Activated CD8-positive, alpha-beta T cell treated with anti-CD3 and anti-CD28 coated beads for 36 hours (primary cell): ENCODE results near the gene NKIRAS2. TPM values are rescaled to one million over a fixed set of nuclear protein-coding genes. Genes with fewer than 3 reads are reported as not detected.
A peak's percentile ranks its signal among the peaks of the same experiment; 100 is the strongest.

Experiments
- ATAC-seq: fragments of 200-7000 bp; cut with Tn5 transposase; one replicate; pipeline ENCODE4 v1.10.0; 2021; ENCODE audit warnings: mild to moderate bottlenecking, moderate library complexity
- CTCF ChIA-PET: fragments of 350-600 bp; sonication (Branson Sonifier 250); formaldehyde crosslinking; loops from one replicate; lab custom pipeline; 2021; ENCODE audit warnings: antibody characterized with exemption; lab: Charles Lee
- POLR2A ChIA-PET: fragments of 350-600 bp; sonication (Branson Sonifier 250); formaldehyde crosslinking; loops from one replicate; lab custom pipeline; 2021; ENCODE audit warnings: antibody characterized with exemption; lab: Charles Lee
- DNase-seq: peaks from one replicate; pipeline ENCODE4 v3.0.0-alpha.2; 2020
- H3K27ac Mint-ChIP-seq: one replicate; pipeline ENCODE4 v1.8.0; 2021; ENCODE audit warnings: mild to moderate bottlenecking, mixed read lengths
- H3K27me3 Mint-ChIP-seq: one replicate; pipeline ENCODE4 v1.8.0; 2021; ENCODE audit warnings: mixed read lengths
- H3K36me3 Mint-ChIP-seq: one replicate; pipeline ENCODE4 v1.8.0; 2021; ENCODE audit warnings: low read depth, mixed read lengths
- H3K4me1 Mint-ChIP-seq: one replicate; pipeline ENCODE4 v1.8.0; 2021; ENCODE audit warnings: low read depth, mixed read lengths
- H3K4me3 Mint-ChIP-seq: one replicate; pipeline ENCODE4 v1.8.0; 2021; ENCODE audit warnings: mild to moderate bottlenecking, moderate library complexity, mixed read lengths
- H3K9me3 Mint-ChIP-seq: one replicate; pipeline ENCODE4 v1.8.0; 2021; ENCODE audit warnings: mixed read lengths
- intact Hi-C: fragments of 100-400 bp; cut with micrococcal nuclease; formaldehyde crosslinking; loops from one replicate; pipeline ENCODE4 v1.10.0; 2022
- total RNA-seq, 2 experiments: library from RNA; stranded (reverse); gene quantifications; one replicate each; pipeline ENCODE4 v1.2.3, GENCODE V29; 2021
- TF ChIP-seq, protein P1 (sequence below): fragments of 200-600 bp; IDR thresholded peaks from one replicate; pipeline ENCODE4 v1.8.0; 2022; ENCODE audit warnings: antibody characterized with exemption, mild to moderate bottlenecking

NKIRAS2 gene
- total RNA-seq, 2 experiments from 2014 or later, result 13.8 to 15.0 TPM

DNA sequence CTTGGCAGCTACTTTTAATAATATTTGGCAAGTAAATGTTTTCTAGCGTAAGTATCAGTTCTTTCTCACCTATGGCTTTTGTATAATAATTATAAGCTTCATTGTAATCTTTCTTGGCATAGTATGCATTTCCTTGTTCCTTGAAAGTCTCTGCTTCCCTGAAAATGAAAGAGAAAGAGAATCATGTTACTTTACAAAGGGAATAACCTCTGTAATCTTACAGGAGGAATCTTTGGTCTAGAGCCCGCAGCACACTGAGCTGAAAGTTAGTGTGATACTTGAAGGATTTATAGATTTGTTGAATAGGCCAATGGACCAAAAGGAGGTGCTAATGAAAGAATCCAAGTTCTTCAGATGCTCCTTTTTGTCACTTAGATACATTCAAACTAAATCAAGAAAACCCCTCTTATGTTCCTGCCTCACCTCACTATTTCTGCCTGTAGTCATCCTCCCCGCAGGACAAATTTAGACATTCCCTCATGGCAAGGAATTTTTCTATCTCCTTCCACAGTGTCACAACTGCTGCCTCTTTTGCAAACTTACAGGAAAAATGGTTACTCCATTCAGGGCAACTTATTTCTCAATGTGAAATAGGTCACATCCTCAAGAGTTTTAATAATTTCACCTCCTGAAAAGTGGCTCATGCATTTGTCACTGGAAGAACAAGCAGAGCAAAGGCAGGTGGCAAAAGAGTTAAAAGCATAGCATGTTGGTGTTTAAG is 19.3 kb upstream of the NKIRAS2 start:
- DNase-seq (no peak), ATAC-seq (no peak)
- H3K4me1 Mint-ChIP-seq, result peaks cover 38% of the 10 kb centered on the region
- peak overlapping the region; percentile 4 for H3K27ac Mint-ChIP-seq
- CTCF ChIA-PET, result interaction anchor here (1.2 kb wide), 1 partner anchor 38 kb away, joined by 4 read pairs; no protein-coding TSS in a partner anchor
- POLR2A ChIA-PET, result no interaction called here
- intact Hi-C loops, result no loop called here
- H3K36me3 Mint-ChIP-seq, result peaks cover 29% of the 10 kb centered on the region
- H3K4me3 Mint-ChIP-seq, result no peak overlapping the region
- no peaks in the 10 kb centered on the region for H3K9me3 Mint-ChIP-seq
- H3K27me3 Mint-ChIP-seq, result no peaks in the 10 kb centered on the region
- TF ChIP-seq, protein P1, sequence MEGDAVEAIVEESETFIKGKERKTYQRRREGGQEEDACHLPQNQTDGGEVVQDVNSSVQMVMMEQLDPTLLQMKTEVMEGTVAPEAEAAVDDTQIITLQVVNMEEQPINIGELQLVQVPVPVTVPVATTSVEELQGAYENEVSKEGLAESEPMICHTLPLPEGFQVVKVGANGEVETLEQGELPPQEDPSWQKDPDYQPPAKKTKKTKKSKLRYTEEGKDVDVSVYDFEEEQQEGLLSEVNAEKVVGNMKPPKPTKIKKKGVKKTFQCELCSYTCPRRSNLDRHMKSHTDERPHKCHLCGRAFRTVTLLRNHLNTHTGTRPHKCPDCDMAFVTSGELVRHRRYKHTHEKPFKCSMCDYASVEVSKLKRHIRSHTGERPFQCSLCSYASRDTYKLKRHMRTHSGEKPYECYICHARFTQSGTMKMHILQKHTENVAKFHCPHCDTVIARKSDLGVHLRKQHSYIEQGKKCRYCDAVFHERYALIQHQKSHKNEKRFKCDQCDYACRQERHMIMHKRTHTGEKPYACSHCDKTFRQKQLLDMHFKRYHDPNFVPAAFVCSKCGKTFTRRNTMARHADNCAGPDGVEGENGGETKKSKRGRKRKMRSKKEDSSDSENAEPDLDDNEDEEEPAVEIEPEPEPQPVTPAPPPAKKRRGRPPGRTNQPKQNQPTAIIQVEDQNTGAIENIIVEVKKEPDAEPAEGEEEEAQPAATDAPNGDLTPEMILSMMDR, result no peak

DNA sequence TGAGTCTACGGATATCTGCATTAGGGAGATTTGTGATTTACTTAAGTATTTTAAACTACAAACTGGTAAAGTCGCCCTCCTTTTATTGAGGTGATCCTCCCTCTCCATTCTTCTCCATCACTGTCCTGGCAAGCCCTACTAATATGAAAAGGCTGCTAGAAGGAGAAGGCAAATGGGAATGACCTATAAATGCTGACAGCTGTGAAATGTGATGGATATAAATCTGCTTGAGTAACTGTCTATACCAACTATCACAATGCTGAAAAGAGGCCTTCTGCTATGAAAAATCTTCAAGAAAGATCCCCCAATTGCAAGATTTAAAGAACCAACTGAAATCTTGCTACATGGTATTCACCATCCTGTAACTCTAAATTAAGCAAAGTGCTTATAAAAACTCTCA is 18.2 kb upstream of the NKIRAS2 start:
- ATAC-seq (no peak), DNase-seq (no peak)
- Mint-ChIP-seq H3K27me3 (no peaks in the 10 kb centered on the region), H3K36me3 (peaks cover 20% of the 10 kb centered on the region), H3K4me1 (peaks cover 30% of the 10 kb centered on the region), H3K4me3 (no peak overlapping the region), H3K9me3 (no peaks in the 10 kb centered on the region), H3K27ac (no peak overlapping the region)
- intact Hi-C loops, result no loop called here
- ChIA-PET CTCF (no interaction called here), POLR2A (interaction anchor here (1.3 to 2.4 kb wide), 2 partner anchors 14 to 32 kb away, joined by 4 to 8 read pairs; no protein-coding TSS in a partner anchor)
- TF ChIP-seq, protein P1, result no peak

DNA sequence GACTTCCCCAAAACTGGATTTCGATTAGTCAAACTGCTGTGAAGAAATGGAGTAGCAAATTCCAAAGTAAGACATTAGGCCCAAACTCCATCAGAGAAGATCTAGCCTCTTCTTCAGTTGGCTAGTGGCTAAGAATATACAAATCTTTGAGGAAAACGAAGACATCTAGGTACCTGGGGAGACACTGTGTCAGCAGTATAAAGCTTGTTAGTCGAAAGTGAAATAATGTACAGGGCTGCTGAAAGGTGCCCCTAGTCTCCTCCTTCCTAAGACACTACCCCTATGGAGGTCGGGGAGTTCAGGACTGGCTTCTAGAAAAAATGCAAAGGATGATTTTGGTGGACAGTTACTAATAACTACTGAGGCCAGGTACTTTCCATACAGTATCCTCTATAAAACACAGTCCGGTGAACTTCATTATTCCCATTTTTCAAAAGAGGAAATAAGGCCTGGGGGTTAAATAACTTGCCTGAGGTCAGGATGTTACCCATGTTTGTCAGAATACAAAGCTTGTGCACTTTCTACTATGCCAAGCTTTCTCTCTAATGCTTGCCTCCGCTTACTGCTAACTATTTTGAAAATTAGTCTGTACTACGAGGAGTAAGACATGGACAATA is 17.6 kb upstream of the NKIRAS2 start:
- no peak for ATAC-seq
- CTCF ChIA-PET, result interaction anchor here (0.8 kb wide), 1 partner anchor 103 kb away, joined by 3 read pairs; no protein-coding TSS in a partner anchor
- H3K36me3 Mint-ChIP-seq, result peaks cover 19% of the 10 kb centered on the region

DNA sequence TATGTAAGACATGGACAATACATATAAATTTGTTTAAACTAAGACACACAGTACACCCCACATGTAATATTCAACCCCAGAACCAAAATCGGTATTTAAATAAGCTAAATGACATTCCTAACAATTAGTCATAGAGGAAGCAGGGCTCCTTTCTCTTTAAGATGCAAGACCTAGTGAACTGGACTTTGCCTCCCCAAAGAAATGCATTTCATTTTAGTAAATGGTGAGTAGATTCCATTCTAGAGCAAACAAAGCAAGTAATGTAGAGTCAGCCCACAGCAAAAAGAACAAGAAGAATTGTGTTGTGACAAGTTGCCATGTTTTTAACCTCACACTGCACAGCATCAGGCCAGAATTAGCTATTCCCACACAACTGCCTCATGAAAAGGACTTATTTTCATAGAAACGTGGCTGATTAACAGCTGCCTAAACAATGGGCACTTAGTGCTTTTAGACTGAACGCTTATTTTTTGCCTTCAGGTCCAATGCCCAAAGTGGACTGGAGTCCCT is 17.0 kb upstream of the NKIRAS2 start:
- Mint-ChIP-seq H3K4me3 (no peak overlapping the region), H3K4me1 (peaks cover 29% of the 10 kb centered on the region), H3K36me3 (peaks cover 18% of the 10 kb centered on the region), H3K27me3 (no peaks in the 10 kb centered on the region), H3K9me3 (no peaks in the 10 kb centered on the region), H3K27ac (peak overlapping the region; percentile 21)
- DNase-seq (no peak), ATAC-seq (no peak)
- intact Hi-C loops, result no loop called here
- CTCF ChIA-PET, result interaction anchor here (0.8 to 0.9 kb wide), 2 partner anchors 65 to 103 kb away, joined by 3 read pairs; no protein-coding TSS in a partner anchor
- TF ChIP-seq, protein P1, result no peak
- POLR2A ChIA-PET, result interaction anchor here (0.8 to 2.4 kb wide), 5 partner anchors 10 to 35 kb away, joined by 3 to 8 read pairs (median 3); partner anchors contain the start of gene NKIRAS2

More for the DNA sequence above, 17.6 kb upstream of the NKIRAS2 start:
- Mint-ChIP-seq H3K27me3 (no peaks in the 10 kb centered on the region), H3K9me3 (no peaks in the 10 kb centered on the region), H3K27ac (peak overlapping the region; percentile 21), H3K4me3 (no peak overlapping the region), H3K4me1 (peaks cover 29% of the 10 kb centered on the region)
- TF ChIP-seq, protein P1, result no peak
- intact Hi-C loops, result no loop called here
- POLR2A ChIA-PET, result interaction anchor here (0.8 to 2.4 kb wide), 5 partner anchors 9 to 35 kb away, joined by 3 to 8 read pairs (median 3); partner anchors contain the start of gene NKIRAS2
- no peak for DNase-seq
